HG02642 (cell line): ENCODE measurements around the gene EMP3.
A peak's percentile ranks its signal among the peaks of the same experiment; 100 is the strongest.
"Not testable (repeated sequence)": the region's sequence is repeated elsewhere in the genome, so short reads cannot be mapped to it uniquely, and the experiment has no call there.

Experiments used
- ATAC-seq: cut with Tn5 transposase; IDR thresholded peaks from one replicate; pipeline ENCODE4 v1.9.1; 2021; ENCODE audit warnings: mild to moderate bottlenecking; ENCODE audit not compliant: unreplicated experiment, poor library complexity

EMP3 gene

GRCh38 chr19:48315712-48316111 lies 9.6 kb upstream of the EMP3 start:
- no peak for ATAC-seq

- not testable (repeated sequence) for ATAC-seq
Observed at GRCh38 chr19:48317708-48317960, 7.7 kb upstream of the EMP3 start.

GRCh38 chr19:48318286-48318987 lies 6.9 kb upstream of the EMP3 start:
- ATAC-seq: no peak

- no peak for ATAC-seq
Observed at GRCh38 chr19:48319647-48320541, 5.5 kb upstream of the EMP3 start.

GRCh38 chr19:48321372-48321621 lies 4.1 kb upstream of the EMP3 start:
- ATAC-seq: peak; percentile 50

- peak; percentile 74 for ATAC-seq
Observed at GRCh38 chr19:48321622-48322591, 3.4 kb upstream of the EMP3 start.

- ATAC-seq: no peak
Observed at GRCh38 chr19:48329167-48329891, 4.0 kb downstream of the EMP3 start.

- peak; percentile 32 for ATAC-seq
Observed at GRCh38 chr19:48330012-48330681, 4.8 kb downstream of the EMP3 start.

- ATAC-seq: no peak
Observed at GRCh38 chr19:48332351-48332661, 7.0 kb downstream of the EMP3 start.

- peak; percentile 67 for ATAC-seq
Observed at GRCh38 chr19:48332662-48333466, 7.5 kb downstream of the EMP3 start.

GRCh38 chr19:48333467-48334384 lies 8.4 kb downstream of the EMP3 start:
- ATAC-seq: peak; percentile 55

- ATAC-seq: no peak
Observed at GRCh38 chr19:48338253-48338755, 13.0 kb downstream of the EMP3 start.

- ATAC-seq: no peak
Observed at GRCh38 chr19:48338802-48339503, 13.6 kb downstream of the EMP3 start.

- ATAC-seq: no peak
Observed at GRCh38 chr19:48340995-48341394, 15.6 kb downstream of the EMP3 start.

- no peak for ATAC-seq
Observed at GRCh38 chr19:48341515-48342413, 16.4 kb downstream of the EMP3 start.

- no peak for ATAC-seq
Observed at GRCh38 chr19:48342414-48342738, 17.0 kb downstream of the EMP3 start.
